ENCODE measurements around the gene KIF16B.
"Not testable (repeated sequence)": the region's sequence is repeated elsewhere in the genome, so short reads cannot be mapped to it uniquely, and the experiment has no call there.

Gene KIF16B

DNA sequence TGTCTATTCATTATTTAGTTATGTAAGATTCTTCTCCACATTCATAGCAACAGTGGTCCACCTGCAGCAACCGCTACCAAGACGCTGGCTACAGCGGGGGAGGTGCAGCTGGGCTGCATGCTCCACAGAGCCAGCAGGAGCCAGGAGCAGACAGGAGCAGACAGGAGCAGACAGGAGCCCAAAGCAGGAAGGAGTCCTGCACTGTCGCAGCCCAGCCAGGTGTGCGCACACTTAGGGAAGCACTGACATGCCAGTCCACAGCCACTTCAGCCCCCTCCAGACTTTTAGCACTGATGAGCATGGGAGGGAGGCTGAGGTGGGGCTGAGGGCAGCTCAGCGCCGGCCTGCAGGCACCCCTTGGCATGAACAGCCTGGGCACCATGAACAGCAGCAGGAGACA is 19.6 kb downstream of the KIF16B start:
- no peak for DNase-seq (ENCODE audit: low read depth)

DNA sequence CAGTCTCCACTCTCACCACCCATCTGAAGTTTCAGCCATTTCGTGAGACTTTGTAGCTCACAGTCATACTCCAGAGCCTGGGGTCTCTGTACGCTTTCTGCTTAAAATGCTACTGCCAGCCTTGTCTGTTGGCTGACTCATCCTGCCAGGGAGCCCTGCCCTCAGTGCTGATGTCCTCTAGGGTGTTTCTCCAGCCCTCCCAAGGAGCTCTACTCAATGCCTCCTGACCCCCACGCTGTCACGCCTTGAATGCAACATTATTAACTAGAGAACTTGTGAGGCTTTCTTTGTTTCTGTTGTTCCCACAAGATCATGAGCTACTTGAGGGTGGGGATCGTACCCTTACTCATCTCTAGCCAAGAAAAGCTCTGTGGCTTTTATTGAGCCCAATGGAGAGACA is 20.1 kb downstream of the KIF16B start:
- DNase-seq (ENCODE audit: low read depth): no peak

DNA sequence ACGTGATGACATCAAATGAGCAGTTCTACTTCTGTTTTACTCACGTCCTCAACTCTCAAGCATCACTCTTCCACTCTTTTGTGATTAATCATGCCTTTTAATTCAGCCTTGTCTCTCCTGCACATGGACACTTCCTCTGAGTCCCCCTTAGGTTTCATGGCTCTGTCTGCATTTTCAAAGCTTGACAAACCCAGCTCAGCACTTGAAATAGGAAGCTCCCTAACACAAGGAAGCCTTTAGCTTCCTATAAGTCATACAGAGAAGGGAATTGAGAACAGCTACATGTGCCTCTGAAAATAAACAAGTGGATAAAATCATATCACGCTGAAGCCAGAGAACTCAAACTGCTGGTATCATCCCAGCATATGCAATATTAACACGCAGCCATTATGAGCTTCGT is 21.2 kb downstream of the KIF16B start:
- no peak for DNase-seq (ENCODE audit: low read depth)

DNA sequence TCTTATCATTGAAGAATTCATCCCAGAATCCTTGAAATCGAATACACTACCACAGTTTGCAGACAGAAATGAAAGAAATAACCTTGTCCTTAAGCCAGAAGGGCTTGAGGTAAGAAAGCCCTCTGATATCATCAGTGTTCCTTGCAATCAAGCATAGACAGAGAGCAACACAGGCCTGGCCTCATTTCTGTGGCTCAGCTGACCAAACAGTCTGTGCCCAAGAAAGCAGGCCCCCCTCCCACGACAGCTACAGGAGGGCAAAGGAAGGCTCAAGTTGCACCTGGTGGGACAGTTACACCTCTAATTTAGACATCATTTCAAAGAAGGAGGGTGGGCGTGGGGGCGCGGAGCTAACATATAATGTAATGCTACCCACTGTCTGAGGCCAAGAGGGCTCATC is 21.6 kb downstream of the KIF16B start:
- no peak for DNase-seq (ENCODE audit: low read depth)

DNA sequence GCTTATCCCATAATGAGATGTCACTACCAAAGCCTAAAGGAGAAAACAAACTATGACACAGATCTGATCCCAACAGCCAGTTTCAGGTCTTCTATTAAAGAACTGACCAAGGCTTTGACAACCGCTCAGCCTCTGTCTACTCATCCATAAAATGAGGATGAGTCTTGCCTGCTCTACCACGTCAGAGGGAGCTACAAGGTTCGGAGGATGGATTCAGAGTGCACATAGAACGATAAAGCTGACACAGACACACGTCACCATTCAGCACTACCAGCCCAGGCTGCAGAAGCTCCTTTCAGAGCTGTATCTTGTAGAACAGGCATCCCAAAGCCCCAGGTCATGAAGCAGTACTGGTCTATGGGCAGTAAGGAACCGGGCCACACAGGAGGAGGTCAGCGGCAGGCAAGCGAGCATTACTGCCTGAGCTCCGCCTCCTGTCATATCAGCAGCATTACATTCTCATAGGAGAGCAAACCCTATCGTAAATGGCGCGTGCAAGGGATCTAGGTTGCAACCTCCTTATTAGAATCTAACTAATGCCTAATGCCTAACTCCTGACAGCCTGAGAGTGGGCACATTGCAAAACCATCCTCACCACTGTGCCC is 25.1 kb downstream of the KIF16B start:
- no peak for DNase-seq (ENCODE audit: low read depth)

DNA sequence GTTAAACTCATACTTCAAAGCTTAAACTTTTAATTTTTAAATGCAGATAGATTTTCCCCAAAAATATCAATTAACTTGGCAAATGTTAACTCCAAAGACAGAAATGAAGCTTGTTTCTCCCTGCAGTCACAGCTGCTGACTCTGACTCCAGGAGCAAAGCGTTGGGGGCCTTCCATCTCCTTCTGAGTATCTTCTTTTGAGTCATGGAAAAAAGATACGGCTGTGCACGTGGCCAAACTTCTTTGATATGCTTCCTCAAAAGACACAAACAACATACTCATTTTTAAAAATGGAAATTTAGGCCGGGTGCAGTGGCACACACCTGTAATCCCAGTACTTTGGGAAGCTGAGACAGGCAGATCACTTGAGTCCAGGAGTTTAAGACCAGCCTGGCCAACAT is 28.3 kb downstream of the KIF16B start:
- DNase-seq (ENCODE audit: low read depth): no peak

DNA sequence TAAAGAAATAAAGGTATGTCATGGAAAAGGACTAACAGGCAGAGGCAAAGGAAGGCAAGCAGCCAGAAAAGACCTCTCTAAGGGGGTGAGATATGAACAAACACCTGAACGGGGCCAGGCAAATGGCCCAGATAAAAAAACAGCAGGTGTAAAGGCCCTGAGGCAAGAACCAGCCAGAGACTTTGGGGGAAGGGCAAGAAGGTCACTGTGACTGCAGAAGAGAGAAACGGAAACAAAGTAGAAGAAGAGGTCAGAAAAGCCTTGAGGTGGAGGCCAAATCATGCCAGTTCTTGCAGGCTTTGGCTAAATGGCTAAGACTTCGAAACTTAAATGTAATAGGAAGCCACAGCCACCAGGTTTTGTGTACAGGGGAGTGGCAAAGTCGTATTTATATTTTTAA is 30.8 kb downstream of the KIF16B start:
- no peak for DNase-seq (ENCODE audit: low read depth)

DNA sequence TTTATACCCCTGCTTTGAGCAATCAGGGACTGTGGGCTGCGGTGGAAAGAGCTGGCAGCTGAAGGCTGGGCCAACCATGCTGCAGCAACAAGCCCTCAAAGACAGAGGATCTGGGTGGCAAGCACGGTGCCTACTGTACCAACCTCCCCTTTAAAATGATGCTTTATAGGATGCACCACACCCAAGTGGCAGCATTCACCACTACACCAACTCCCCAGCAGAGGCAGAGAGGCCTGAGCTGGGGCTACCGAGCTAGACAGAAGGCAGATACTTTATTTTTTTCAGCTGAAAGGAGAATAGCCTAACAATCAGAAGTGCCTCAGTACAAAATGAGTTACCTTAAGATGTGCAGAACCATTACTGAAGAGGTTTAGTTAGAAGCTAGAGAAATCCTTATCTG is 31.4 kb downstream of the KIF16B start:
- DNase-seq (ENCODE audit: low read depth): no peak

DNA sequence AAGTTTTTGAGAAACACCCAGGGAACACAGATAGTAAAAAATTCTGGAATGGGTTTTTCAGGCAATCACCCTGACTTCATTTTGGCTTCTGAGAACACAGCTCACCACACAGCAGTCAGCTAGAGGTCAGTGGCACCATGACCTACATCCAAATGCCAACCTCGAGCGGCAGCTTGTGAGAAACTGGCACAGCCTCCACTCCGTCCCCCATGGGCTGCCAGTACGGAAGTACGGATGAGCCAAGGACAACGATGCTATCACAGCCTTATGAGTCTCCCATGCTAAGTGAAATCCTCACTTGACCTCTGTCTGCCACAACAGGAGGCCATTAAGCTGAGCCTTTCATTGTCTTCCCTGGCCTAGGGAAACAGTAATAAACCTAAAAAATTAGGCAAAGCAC is 32.0 kb downstream of the KIF16B start:
- no peak for DNase-seq (ENCODE audit: low read depth)

DNA sequence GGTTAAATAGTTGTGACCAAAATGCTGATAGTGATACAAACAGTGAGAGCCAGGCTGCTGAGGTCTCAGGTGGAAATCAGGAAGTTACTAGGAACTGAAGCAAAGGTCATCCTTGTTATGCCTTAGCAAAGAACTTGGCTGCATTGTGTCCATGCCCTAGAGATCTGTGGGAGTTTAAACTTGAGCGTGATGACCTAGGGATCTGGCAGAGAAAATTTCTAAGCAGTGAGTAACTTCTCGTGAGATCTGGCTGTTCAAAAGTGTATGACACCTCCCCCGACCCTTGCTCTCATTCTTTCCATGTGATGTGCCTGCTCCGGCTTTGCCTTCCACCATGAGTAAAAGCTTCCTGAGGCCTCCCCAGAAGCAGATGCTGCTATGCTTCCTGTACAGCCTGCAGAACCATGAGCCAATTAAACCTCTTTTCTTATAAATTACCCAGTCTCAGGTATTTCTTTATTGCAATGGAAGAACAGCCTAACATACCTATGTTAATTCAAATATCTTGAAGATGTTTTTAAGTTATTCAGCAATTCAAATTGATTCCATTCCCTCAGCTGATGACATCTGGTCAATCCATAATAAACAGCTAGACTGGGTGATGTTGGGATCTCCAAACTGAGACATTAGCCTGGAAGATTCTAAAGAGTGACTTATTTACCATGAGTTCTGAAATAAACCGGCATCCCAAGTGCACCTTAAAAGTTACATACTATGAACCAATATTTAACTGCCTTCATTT is 33.8 kb downstream of the KIF16B start:
- DNase-seq (ENCODE audit: low read depth): no peak

DNA sequence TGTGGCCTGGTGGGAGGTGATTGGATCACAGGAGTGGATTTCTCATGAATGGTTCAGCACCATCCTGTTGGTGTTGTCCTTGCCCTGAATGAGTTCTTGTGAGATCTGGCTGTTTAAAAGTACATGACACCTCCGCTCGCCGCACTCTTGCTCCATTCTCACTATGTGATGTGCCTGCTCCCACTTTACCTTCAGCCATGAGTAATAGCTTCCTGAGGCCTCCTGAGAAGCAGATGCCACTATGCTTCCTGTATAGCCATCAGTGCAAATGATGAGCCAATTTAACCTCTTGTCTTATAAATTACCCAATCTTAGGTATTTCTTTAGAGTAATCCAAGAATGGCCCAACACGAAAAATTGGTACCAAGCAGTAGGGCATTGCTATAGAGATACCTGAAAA is 34.5 kb downstream of the KIF16B start:
- DNase-seq (ENCODE audit: low read depth): no peak

DNA sequence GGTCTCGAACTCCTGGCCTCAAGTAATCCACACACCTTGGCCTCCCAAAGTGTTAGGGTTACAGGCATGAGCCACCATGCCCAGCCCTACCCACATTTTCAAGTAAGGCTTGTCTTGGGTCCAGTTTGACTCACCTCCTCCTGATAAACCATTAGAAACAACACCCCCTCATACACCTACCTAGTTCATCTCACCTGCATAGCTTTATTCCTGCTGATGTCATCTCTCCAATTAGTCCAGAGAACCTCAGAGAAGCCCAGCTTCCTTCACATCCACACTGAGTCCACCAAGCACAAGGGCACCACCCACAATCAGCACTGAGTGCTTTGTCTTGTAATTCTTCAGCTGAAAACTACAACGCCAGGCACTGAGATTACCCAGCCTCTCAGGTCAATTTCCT is 35.3 kb downstream of the KIF16B start:
- no peak for DNase-seq (ENCODE audit: low read depth)

DNA sequence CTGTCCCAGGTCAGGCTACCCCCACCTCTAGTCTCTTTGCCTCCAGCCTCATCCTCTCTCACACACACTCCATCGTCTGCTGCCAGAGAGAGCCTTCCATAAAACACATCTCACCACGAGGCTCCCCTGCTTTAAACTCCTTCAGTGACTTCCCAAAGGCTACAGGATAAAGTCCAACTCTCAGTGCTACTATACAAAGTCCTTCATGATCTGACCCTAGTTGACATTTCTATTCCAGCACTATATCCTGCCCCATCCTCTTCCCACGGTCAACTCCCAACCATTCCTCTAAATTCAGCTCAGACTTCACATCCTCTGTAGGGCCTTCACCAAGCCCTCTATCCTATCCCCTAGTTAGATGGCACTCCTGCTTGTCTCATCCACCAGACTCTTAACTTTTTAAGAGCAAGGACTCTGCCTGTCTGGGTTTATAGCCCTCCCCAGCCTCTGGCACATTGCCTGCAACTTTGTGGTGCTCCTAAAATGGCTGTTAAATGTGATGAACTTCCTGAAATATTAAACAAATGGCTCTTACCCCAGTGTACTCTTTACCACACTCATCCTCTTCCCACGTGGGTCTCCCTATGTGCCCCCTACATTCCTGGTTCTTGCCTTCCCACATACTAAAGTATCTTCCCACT is 36.1 kb downstream of the KIF16B start:
- DNase-seq (ENCODE audit: low read depth): no peak

DNA sequence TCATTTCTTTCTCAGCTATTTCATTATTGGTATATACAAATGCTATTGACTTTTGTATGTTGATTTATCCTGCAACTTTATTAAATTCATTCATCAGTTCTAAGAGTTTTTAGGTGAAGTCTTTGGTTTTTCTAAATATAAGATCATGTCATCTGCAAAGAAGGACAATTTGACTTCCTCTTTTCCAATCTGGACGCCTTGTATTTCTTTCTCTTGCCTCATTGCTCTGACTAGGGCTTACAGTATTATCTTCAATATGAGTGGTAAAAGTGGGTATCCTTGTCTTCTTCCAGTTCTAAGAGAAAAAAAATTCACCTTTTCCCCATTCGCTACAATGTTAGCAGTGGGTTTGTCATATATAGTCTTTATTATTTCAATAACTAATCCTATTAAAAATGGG is 38.0 kb downstream of the KIF16B start:
- DNase-seq (ENCODE audit: low read depth): no peak

DNA sequence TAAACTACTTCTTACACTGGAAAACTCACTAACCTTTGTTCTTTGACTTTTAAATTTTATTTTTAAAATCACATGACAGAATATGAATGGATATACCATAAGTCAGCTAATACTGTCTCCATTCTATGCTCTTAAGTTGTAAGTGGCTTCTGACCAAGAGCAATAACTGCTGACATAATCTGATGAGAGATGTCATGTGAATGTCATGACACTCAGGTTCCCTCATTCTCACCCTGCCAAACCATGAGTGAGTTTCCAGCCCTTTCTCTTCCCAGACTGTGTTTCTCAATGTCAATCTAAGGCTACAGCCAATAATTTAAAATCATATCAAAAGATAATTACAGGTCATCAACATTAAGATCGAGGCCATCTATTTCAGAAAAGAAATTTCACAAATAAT is 39.7 kb downstream of the KIF16B start:
- DNase-seq (ENCODE audit: low read depth): no peak

DNA sequence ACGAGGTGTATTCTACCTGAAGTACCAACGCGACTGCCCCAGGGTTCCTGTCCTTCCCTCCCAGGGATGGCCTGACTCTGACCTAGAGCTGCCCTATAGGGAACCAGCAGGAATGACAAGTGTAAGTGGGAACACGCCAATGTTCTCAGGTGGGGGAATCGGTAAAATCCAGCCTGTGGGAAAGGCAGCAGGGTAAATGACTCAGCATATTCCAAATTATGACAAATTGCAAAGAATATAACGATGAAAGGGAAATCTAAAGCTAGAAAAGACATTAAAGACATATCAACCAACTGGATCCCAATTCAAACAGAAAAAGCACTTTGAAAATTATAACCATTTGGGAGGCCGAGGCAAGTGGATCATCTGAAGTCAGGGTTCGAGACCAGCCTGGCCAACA is 41.8 kb downstream of the KIF16B start:
- no peak for DNase-seq (ENCODE audit: low read depth)

DNA sequence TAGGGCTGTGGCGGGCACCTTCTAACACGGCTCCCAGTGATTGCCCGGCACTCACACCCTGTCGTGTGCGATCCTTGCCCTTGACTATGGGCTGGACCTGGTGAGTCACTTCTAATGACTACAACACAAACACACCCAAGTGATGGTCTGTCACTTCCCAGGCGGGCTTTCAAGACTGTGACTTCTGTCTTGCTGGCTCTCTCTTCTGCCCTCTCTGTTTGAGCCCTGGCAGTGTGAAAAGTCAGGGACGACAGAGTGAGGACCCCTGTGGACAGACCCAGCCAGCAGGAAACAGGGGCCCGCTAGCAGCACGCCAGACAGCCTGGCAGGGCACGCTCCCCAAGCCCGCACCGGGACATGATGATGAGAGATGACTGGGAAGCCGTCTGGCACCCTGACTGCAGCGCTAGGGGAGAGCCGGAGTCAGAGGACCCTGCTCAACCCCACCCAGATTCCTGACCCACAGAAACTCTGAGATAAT is 43.0 kb downstream of the KIF16B start:
- no peak for DNase-seq (ENCODE audit: low read depth)

DNA sequence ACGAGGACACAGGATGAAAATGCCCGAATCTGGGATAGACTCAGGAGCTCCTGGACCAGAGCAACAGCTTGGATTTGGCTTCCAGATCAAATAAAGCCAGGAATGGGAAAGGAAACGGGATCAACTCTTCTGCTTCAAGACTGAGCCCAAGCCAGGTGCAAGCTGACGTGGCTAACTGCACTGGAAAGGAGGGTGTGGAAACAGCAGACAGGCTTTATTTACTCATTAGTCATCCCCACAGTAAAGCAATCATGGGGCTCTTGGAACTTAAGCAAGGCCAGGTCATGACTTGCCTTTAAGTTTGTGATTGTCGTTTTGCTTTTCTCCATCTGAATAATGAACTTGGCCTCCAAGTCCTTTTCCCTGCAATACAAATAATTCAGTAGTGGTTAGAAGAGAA is 45.2 kb downstream of the KIF16B start:
- DNase-seq (ENCODE audit: low read depth): no peak

DNA sequence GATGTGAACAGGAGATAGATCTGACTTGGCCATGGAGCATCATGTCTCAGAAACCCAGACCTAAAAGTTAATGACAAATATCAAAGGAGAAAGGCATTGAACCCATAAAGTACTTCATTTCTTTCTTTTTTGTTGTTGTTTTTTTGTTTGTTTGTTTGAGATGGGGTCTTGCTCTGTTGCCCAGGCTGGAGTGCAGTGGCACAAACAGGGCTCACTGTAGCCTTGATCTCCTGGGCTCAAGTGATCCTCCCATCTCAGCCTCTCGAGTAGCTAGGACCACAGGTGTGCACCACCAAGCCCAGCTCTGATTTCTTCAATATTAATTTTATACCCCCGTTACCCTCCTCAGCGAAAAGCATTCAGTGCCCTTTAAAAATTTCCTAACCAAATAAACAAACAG is 45.8 kb downstream of the KIF16B start:
- no peak for DNase-seq (ENCODE audit: low read depth)

DNA sequence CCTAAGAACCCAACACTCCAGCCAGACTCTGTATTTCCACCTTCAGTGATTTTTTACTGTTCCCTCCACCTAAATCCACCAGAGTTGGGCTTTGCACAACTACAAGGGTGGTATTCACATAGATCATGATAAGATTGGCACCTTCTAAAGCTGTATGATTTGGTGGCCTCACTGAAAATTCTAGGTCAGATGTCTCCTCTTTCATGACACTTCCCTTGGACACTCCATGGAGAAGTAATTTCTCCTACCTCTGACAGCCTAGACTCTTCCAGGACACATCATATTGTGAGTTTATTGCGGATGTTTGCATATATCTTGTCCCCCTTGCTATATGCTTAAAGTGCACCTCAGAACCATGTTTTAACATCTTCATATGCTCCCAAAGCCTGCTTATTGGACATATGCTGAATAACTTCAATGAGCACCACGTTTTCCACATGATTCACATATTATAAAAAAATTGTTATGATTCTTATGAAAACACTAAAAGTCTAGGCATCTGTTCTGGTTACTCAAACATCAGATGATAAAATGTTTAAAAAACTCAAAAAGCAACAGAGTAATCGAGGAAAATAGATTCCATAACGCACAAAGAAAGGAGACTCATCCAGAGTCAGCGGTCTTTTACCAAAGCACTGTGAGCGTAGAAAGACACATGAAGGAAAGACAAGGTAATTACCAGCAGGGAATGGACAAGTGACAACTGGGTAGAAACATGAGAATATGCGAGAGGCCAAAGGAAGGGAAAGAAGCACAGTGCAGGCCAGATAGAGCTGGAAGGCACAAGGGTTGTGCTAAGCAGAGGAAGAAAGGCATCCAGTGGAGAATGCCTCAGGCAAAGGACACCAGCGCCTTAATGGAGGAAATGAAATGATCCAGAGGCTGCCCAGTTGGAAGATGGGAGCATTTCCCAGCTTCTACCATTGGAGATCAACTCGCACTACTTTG is 46.5 kb downstream of the KIF16B start:
- no peak for DNase-seq (ENCODE audit: low read depth)

DNA sequence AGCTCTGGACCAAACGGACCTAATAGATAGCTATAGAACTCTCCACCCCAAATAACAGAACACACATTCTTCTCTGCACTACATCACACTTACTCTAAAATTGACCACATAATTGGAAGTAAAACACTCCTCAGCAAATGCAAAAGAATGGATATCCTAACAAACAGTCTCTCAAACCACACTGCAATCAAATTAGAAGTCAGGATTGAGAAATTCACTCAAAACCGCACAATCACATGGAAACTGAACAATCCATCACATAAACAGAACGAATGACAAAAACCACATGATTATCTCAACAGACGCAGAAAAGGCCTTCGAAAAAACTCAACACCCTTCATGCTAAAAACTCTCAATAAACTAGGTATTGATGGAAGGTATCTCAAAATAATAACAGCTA is 50.6 kb downstream of the KIF16B start:
- DNase-seq (ENCODE audit: low read depth): not testable (repeated sequence)

DNA sequence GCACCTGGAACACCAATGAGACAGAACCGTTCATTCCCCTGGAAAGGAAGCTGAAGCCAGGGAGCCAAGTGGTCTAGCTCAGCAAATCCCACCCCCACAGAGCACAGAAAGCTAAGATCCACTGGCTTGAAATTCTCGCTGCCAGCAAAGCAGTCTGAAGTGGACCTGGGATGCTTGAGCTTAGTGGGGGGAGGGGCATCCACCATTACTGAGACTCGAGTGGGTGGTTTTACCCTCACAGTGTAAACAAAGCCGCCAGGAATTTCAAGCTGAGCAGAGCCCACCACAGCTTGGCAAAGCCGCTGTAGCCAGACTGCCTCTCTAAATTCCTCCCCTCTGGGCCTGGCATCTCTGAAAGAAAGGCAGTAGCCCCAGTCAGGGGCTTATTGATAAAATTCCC is 53.1 kb downstream of the KIF16B start:
- no peak for DNase-seq (ENCODE audit: low read depth)
